ENCODE measurements around the gene LDB2. TPM values are rescaled to one million over a fixed set of nuclear protein-coding genes. Genes with fewer than 3 reads are reported as not detected.

LDB2 gene
- total RNA-seq, 2 donors from 2014 or later: 31.0 to 34.1 TPM

- H3K27ac ChIP-seq: no peak overlapping the region
- H3K4me3 ChIP-seq: no peak overlapping the region
- ATAC-seq (ENCODE audit: insufficient number of reproducible peaks, low FRiP score, low read depth): no peak
- no peaks in the 10 kb centered on the region for H3K27me3 ChIP-seq (replicated peaks; ENCODE audit: insufficient read depth)
- no peaks in the 10 kb centered on the region for H3K4me1 ChIP-seq (ENCODE audit: control insufficient read depth in 1 of 2, low read depth in 2 of 2)
- DNase-seq (ENCODE audit: low spot score): no peak
- H3K9me3 ChIP-seq: peaks cover 5% of the 10 kb centered on the region
- TF ChIP-seq, protein P1, sequence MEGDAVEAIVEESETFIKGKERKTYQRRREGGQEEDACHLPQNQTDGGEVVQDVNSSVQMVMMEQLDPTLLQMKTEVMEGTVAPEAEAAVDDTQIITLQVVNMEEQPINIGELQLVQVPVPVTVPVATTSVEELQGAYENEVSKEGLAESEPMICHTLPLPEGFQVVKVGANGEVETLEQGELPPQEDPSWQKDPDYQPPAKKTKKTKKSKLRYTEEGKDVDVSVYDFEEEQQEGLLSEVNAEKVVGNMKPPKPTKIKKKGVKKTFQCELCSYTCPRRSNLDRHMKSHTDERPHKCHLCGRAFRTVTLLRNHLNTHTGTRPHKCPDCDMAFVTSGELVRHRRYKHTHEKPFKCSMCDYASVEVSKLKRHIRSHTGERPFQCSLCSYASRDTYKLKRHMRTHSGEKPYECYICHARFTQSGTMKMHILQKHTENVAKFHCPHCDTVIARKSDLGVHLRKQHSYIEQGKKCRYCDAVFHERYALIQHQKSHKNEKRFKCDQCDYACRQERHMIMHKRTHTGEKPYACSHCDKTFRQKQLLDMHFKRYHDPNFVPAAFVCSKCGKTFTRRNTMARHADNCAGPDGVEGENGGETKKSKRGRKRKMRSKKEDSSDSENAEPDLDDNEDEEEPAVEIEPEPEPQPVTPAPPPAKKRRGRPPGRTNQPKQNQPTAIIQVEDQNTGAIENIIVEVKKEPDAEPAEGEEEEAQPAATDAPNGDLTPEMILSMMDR (IDR thresholded peaks at IDR 0.05): no peak
- H3K36me3 ChIP-seq: no peaks in the 10 kb centered on the region
These were observed 169.6 kb downstream of the LDB2 start for GRCh38 chr4:16728849-16729248.

- ATAC-seq (ENCODE audit: insufficient number of reproducible peaks, low FRiP score, low read depth) (no peak), DNase-seq (ENCODE audit: low spot score) (no peak)
- Histone ChIP-seq H3K4me1 (ENCODE audit: control insufficient read depth in 1 of 2, low read depth in 2 of 2) (no peaks in the 10 kb centered on the region), H3K9me3 (peaks cover 5% of the 10 kb centered on the region), H3K36me3 (no peaks in the 10 kb centered on the region), H3K4me3 (no peak overlapping the region), H3K27me3 (replicated peaks; ENCODE audit: insufficient read depth) (no peaks in the 10 kb centered on the region), H3K27ac (no peak overlapping the region)
- TF ChIP-seq, protein P1 (IDR thresholded peaks at IDR 0.05): no peak
These were observed 170.3 kb downstream of the LDB2 start for GRCh38 chr4:16728111-16728510.

- ATAC-seq (ENCODE audit: insufficient number of reproducible peaks, low FRiP score, low read depth): no peak
- DNase-seq (ENCODE audit: low spot score): no peak
- peaks cover 5% of the 10 kb centered on the region for H3K9me3 ChIP-seq
- H3K4me1 ChIP-seq (ENCODE audit: control insufficient read depth in 1 of 2, low read depth in 2 of 2): no peaks in the 10 kb centered on the region
- TF ChIP-seq, protein P1 (IDR thresholded peaks at IDR 0.05): no peak
- no peak overlapping the region for H3K27ac ChIP-seq
- no peaks in the 10 kb centered on the region for H3K36me3 ChIP-seq
- H3K27me3 ChIP-seq (replicated peaks; ENCODE audit: insufficient read depth): no peaks in the 10 kb centered on the region
- H3K4me3 ChIP-seq: no peak overlapping the region
These were observed 171.2 kb downstream of the LDB2 start for GRCh38 chr4:16727218-16727617.

- ATAC-seq (ENCODE audit: insufficient number of reproducible peaks, low FRiP score, low read depth): no peak
These were observed 171.9 kb downstream of the LDB2 start for GRCh38 chr4:16726368-16727050.

GRCh38 chr4:16725252-16725651, 173.2 kb downstream of the LDB2 start:
- no peak overlapping the region for H3K27ac ChIP-seq
- peaks cover 5% of the 10 kb centered on the region for H3K9me3 ChIP-seq
- DNase-seq (ENCODE audit: low spot score): no peak
- H3K36me3 ChIP-seq: no peaks in the 10 kb centered on the region
- no peak overlapping the region for H3K4me3 ChIP-seq
- peaks cover 5 to 7% of the 10 kb centered on the region in 2 donors for H3K4me1 ChIP-seq (ENCODE audit: control insufficient read depth in 1 of 2, low read depth in 2 of 2)
- TF ChIP-seq, protein P1 (IDR thresholded peaks at IDR 0.05): no peak
- no peak for ATAC-seq (ENCODE audit: insufficient number of reproducible peaks, low FRiP score, low read depth)
- no peaks in the 10 kb centered on the region for H3K27me3 ChIP-seq (replicated peaks; ENCODE audit: insufficient read depth)

More at GRCh38 chr4:16726368-16727050, 171.9 kb downstream of the LDB2 start:
- Histone ChIP-seq H3K27me3 (replicated peaks; ENCODE audit: insufficient read depth) (no peaks in the 10 kb centered on the region), H3K9me3 (peaks cover 5% of the 10 kb centered on the region), H3K36me3 (no peaks in the 10 kb centered on the region), H3K27ac (no peak overlapping the region), H3K4me3 (no peak overlapping the region), H3K4me1 (ENCODE audit: control insufficient read depth in 1 of 2, low read depth in 2 of 2) (peaks cover 0 to 5% of the 10 kb centered on the region in 2 donors)
- DNase-seq (ENCODE audit: low spot score): no peak
- TF ChIP-seq, protein P1 (IDR thresholded peaks at IDR 0.05): no peak
